Endodermal cell (in vitro differentiated cells): ENCODE measurements around the gene MBTD1. TPM values are rescaled to one million over a fixed set of nuclear protein-coding genes. Genes with fewer than 3 reads are reported as not detected.

Experiments
- DNase-seq: peaks from one replicate; pipeline ENCODE4 v3.0.0-alpha.2; 2017
- H3K27ac ChIP-seq: 2 replicates; pipeline ENCODE4 v1.5.1; 2013; ENCODE audit warnings: mild to moderate bottlenecking, low read depth, low read length, moderate library complexity
- H3K27me3 ChIP-seq: 2 replicates; pipeline ENCODE4 v1.6.1; 2013; ENCODE audit warnings: mild to moderate bottlenecking, low read length, moderate library complexity; ENCODE audit not compliant: insufficient read depth, control insufficient read depth, poor library complexity, severe bottlenecking
- H3K36me3 ChIP-seq: 2 replicates; pipeline ENCODE4 v1.7.0; 2013; ENCODE audit warnings: mild to moderate bottlenecking, low read length, moderate library complexity; ENCODE audit not compliant: control insufficient read depth, insufficient read depth
- H3K4me1 ChIP-seq: one replicate; pipeline ENCODE4 v1.7.0; 2013; ENCODE audit warnings: low read length; ENCODE audit not compliant: control insufficient read depth, insufficient read depth
- H3K4me3 ChIP-seq: 2 replicates; pipeline ENCODE4 v1.5.1; 2013; ENCODE audit warnings: mild to moderate bottlenecking, low read length, moderate library complexity
- H3K9ac ChIP-seq: 2 replicates; pipeline ENCODE4 v1.6.1; 2013; ENCODE audit warnings: mild to moderate bottlenecking, low read length, moderate library complexity; ENCODE audit not compliant: poor library complexity, severe bottlenecking; ENCODE audit errors: extremely low read depth
- H3K9me3 ChIP-seq: 2 replicates; pipeline ENCODE4 v1.6.1; 2013; ENCODE audit warnings: mild to moderate bottlenecking, low read length, moderate library complexity; ENCODE audit not compliant: control insufficient read depth
- H3K27ac Mint-ChIP-seq: 2 replicates; pipeline ENCODE4 v1.8.0; 2020; ENCODE audit warnings: mixed read lengths
- H3K27me3 Mint-ChIP-seq: 2 replicates; pipeline ENCODE4 v1.8.0; 2021; ENCODE audit warnings: mild to moderate bottlenecking, mixed read lengths; ENCODE audit not compliant: insufficient read depth
- H3K36me3 Mint-ChIP-seq: 2 replicates; pipeline ENCODE4 v1.8.0; 2020; ENCODE audit warnings: low read depth, mixed read lengths
- H3K4me1 Mint-ChIP-seq: 2 replicates; pipeline ENCODE4 v1.8.0; 2020; ENCODE audit warnings: mixed read lengths
- H3K4me3 Mint-ChIP-seq: 2 replicates; pipeline ENCODE4 v1.8.0; 2020; ENCODE audit warnings: mild to moderate bottlenecking, moderate library complexity, mixed read lengths
- H3K9me3 Mint-ChIP-seq: 2 replicates; pipeline ENCODE4 v1.8.0; 2020; ENCODE audit warnings: mild to moderate bottlenecking, mixed read lengths
- CTCF ChIP-seq: fragments of 200-600 bp; sonication (generic); conservative IDR thresholded peaks from 2 replicates; pipeline ENCODE4 v1.5.0; 2021; ENCODE audit warnings: antibody characterized with exemption, mild to moderate bottlenecking
- WGBS, 2 experiments: methylation state at CpG; one replicate each; pipeline versions ENCODE4 v1.1.5 to v1.1.7; 2013; ENCODE audit warnings: missing lambda C conversion rate in 2 of 2, mixed read lengths in 1 of 2; ENCODE audit not compliant: insufficient coverage in 1 of 2, insufficient read length in 1 of 2; 5-methylcytosine and 5-hydroxymethylcytosine counted together
- total RNA-seq, 2 donors: library from RNA; stranded (reverse); fragmentation: NEBNext Ultra II Directional in 1 of 2; extraction: Animal tissue kit (Norgen Biotek cat#: 25700) in 1 of 2; gene quantifications; 2 replicates in 1 of 2; 3 replicates in 1 of 2; pipeline ENCODE4 v1.2.1, GENCODE V29; 2021

The MBTD1 gene
- total RNA-seq, 2 donors from 2014 or later: 33.6 to 37.7 TPM

GRCh38 chr17:51154176-51154575 is 105.7 kb downstream of the MBTD1 start:
- 16 to 36% methylated on average over 4 to 6 of the region's 6 CpGs for WGBS, 2 experiments
- no peak overlapping the region for H3K4me3 Mint-ChIP-seq

GRCh38 chr17:51153210-51154072 is 106.4 kb downstream of the MBTD1 start, which contains the start of gene NME1:
TSS of gene NME1 (plus strand) at chr17:51153559. CDS start at chr17:51155655, 2,096 bp downstream.
- peak within 1 kb of the TSS; percentile 93 for H3K4me3 ChIP-seq
- Mint-ChIP-seq H3K36me3 (peaks cover 22% of the 10 kb centered on the region), H3K27ac (no peak within 1 kb of the TSS), H3K9me3 (no peaks in the 10 kb centered on the region), H3K27me3 (no peaks in the 10 kb centered on the region), H3K4me1 (no peaks in the 10 kb centered on the region), H3K4me3 (no peak within 1 kb of the TSS)
- H3K27ac ChIP-seq: peak within 1 kb of the TSS; percentile 82
- H3K4me1 ChIP-seq: peaks cover 2% of the 10 kb centered on the region
- peak; percentile 100 for DNase-seq
- H3K9ac ChIP-seq: peak within 1 kb of the TSS; percentile 83
- H3K36me3 ChIP-seq: peaks cover 23% of the 10 kb centered on the region
- 0% methylated on average over 28 to 60 of the region's 60 CpGs for WGBS, 2 experiments
- no peaks in the 10 kb centered on the region for H3K27me3 ChIP-seq
- H3K9me3 ChIP-seq: no peaks in the 10 kb centered on the region
- peak; percentile 85 for TF ChIP-seq CTCF

More at GRCh38 chr17:51154176-51154575, 105.7 kb downstream of the MBTD1 start:
- Mint-ChIP-seq H3K27ac (no peak overlapping the region), H3K9me3 (no peaks in the 10 kb centered on the region), H3K4me1 (no peaks in the 10 kb centered on the region), H3K27me3 (no peaks in the 10 kb centered on the region), H3K36me3 (peaks cover 27% of the 10 kb centered on the region)
- TF ChIP-seq CTCF: no peak
- Histone ChIP-seq H3K9me3 (no peaks in the 10 kb centered on the region), H3K36me3 (peaks cover 23% of the 10 kb centered on the region), H3K9ac (peak overlapping the region; percentile 83), H3K4me3 (peak overlapping the region; percentile 93), H3K27me3 (no peaks in the 10 kb centered on the region), H3K27ac (peak overlapping the region; percentile 74), H3K4me1 (peaks cover 2% of the 10 kb centered on the region)
- DNase-seq: no peak

- H3K27me3 ChIP-seq: no peaks in the 10 kb centered on the region
- TF ChIP-seq CTCF: no peak
- peak overlapping the region; percentile 82 for H3K27ac ChIP-seq
- H3K9me3 ChIP-seq: no peaks in the 10 kb centered on the region
- H3K27ac Mint-ChIP-seq: no peak overlapping the region
- H3K4me1 Mint-ChIP-seq: no peaks in the 10 kb centered on the region
- no peak for DNase-seq
- peak overlapping the region; percentile 83 for H3K9ac ChIP-seq
- peaks cover 20% of the 10 kb centered on the region for H3K36me3 ChIP-seq
- peaks cover 2% of the 10 kb centered on the region for H3K4me1 ChIP-seq
- 68 to 69% methylated on average over 6 to 7 of the region's 8 CpGs for WGBS, 2 experiments
- H3K27me3 Mint-ChIP-seq: no peaks in the 10 kb centered on the region
- peaks cover 17% of the 10 kb centered on the region for H3K36me3 Mint-ChIP-seq
- H3K4me3 Mint-ChIP-seq: no peak overlapping the region
- H3K9me3 Mint-ChIP-seq: no peaks in the 10 kb centered on the region
- peak overlapping the region; percentile 93 for H3K4me3 ChIP-seq
Measured at GRCh38 chr17:51152766-51153209, 107.1 kb downstream of the MBTD1 start.
